AG08395 (cell line): ENCODE data around the gene RAD51AP1.
A peak's percentile ranks its signal among the peaks of the same experiment; 100 is the strongest.

Experiments used
- DNase-seq: peaks from one replicate; pipeline ENCODE4 v3.0.0; 2012; ENCODE audit warnings: mixed read lengths, low spot score

Gene RAD51AP1

DNA sequence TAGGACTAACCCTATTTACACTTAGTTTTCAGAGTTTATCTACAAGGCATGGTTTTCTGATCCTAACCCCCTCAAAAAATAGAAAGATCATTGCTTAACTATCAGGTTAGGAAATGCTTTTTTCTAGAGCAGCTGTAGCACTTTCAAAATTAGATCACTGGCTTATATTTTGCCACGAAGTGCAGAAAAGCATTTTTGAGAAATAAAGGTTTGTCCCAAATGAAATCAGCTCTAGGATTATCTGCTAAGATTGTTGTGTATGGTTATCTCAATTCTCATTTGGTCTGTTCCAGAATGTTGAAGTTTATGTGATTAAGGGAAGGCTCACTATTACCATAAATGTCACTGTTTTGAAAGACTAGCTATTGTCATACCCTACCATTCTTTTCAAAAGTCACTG, 13.5 kb downstream of the RAD51AP1 start:
- no peak for DNase-seq

DNA sequence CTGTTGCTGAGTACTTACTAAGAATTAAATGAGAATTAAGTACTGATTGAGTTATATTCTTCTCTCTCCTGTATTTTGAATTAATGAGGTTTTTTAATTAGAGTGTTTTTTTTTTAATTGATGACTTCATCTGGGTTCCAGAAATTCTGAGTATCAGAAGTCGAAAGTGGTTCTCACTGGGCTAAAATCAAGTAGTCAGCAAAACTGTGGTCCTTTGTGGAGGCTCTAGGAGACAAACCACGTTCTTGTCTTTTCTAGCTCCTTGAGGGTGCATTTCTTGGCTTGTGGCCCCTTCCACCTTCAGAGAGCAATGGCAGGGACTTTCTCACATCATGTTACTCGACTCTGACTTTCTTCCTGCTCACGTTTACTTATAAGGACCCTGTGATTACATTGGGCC, 15.3 kb downstream of the RAD51AP1 start:
- DNase-seq = no peak

DNA sequence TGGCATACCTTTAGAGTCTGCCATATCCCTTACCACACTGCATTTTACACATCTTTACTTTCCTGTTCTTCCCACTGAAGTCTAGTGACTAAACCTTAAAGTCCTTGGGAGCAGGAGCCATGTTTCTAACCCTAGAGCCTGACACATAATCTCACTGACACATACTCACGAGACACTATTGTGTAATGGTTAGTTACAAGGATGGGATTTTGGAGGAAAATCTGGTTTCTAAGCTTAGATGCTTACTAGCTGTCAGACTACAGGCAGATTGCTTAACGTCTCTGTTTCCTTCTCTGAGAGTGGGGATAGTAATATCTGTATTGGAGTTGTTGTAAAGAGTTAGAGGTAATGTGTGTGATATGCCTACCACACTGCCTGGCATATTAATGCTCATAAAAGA, 17.1 kb downstream of the RAD51AP1 start:
- DNase-seq = no peak

DNA sequence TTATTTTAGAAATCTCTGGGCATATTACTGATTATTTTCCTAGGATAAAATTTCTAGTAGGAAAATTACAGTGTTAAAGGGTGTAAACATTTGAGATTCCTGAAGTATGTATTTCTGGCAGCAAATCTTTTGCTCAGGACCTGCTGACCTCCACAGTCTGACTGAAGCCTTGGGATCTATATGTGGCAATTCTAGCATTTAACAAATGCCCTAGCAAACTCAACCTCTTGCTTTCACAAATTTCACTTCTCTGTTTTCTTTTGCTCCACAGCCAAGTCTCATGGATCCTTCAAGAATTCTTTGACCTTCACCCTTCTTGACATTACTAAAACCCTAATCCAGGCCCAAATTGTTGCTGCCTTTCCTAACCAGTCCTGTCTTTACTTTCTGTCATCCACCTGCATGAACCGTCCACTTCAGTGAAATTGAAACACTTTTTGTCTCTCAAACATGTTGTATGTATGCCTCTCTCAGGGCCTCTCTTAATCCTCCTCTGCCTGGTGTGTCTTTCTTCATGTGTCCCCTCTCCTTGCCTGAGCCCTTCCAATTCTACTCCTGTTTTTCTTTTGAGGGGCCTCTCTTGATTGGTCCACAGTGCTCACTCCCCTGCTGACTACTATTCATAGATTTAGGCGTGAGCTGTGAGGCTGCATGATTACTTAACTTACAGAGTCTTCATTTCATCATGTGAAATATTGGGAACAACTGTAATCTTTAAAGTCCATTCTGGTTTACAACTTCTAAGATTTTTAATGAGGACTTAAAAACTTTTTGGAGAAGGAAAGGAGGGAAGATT, 18.2 kb downstream of the RAD51AP1 start:
- no peak for DNase-seq

DNA sequence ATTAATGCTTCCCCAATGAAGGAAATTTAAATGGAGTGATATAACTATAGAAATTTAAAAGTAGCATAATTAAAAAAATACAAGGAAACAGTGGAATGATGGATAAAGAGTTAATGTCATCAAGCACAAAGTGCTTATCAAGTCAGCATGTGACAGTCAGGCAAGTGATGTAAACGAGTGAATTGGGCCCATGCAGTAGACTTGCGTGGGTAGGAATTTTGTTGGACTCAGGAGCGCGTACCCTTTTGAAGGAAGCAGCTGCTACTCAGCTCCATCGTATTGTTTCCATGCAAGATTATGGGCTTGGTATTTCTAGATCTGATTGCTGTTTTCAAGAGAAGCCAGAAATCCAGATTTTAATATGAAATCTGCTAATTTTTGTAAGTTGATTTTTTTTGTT, 18.9 kb downstream of the RAD51AP1 start:
- DNase-seq = no peak

DNA sequence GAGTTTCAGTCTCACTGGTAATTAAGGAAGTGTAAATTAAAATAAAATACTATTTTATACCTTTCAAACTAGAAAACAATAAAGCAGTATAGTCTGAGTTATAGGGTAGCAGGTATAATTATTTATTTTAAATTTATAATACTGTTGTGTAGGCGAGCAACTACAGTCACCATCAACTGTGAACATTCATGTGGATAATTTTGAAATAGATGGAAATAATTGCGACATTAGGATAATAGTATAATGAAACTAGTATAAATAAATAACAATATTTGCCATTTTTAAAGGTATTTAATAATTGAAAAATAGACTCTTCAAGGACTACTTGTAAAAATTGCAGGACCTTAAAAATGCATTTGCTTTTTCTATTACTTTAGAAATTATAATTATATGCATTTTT, 19.5 kb downstream of the RAD51AP1 start:
- DNase-seq = no peak

DNA sequence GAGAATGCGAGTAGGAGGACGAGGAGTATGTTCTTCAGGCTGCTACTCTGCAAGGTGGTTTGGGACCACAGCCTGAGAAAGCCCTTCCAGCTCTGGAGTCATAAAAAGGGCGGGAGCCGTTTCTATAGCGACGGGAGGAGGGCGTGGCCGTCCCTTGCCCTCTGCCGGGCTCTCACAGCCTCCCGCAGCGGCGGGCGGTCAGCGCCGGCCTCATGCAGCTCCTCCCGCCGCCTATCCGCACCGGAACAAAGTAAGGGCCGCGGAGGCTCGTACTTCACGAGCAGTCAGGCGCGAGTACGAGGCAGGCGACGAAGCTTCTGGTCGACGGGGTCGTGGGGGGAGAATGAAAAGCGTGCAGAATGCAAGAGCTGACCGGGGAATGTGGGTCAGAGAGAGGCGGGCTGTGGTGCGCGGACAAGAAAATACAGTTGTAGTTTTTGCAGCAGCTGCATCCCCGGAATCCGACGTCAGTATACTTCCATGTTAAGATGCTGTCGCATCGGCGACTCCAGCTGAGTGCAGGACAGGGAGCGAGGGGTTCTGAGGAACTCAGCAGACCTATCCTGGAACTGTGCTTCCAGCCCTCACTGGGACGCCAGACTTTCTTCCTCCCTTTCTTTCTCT, 23.5 kb downstream of the RAD51AP1 start, which contains the start of gene DYRK4:
TSS of gene DYRK4 (plus strand) at position 175 of the 624 bp plus-strand sequence. CDS start at position 213, 38 bp downstream.
- DNase-seq = peak; percentile 82

DNA sequence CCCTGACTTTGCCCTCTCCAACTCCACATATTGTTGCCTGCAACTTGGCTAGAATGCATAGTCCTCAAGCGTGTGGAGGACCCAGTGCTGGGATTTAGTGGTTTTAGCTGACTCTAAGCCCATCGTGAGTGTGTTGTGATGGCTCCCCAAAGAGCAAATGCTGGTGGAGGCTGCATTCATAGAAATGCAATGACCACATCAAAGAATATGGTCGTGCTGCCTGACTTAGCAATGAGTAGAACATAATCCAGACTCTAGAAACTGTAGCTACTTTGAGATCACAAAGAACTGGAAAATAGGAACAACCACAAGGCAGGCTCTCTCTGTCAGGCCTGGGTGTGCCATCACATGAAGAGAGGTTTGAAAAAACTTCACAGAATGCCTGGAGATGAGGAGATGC, 24.6 kb downstream of the RAD51AP1 start:
- no peak for DNase-seq

DNA sequence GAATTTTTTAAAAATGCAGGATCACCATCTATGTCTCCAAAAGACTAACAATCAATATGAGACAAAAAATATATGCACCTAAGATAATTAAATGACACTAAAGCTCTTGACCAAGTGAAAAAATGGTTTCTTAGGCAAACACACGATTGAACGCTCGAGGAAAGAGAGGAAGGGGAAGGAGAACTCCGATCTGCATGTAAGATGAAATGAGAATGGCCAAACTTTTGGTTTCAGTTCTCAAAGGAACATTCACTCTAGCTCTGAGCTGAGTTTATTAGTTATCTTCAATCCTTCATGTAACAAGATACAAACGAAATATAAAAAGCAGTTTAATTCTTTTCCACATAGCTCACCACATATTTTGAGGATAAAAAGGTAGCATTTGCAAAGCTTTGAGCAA, 26.1 kb downstream of the RAD51AP1 start:
- no peak for DNase-seq

DNA sequence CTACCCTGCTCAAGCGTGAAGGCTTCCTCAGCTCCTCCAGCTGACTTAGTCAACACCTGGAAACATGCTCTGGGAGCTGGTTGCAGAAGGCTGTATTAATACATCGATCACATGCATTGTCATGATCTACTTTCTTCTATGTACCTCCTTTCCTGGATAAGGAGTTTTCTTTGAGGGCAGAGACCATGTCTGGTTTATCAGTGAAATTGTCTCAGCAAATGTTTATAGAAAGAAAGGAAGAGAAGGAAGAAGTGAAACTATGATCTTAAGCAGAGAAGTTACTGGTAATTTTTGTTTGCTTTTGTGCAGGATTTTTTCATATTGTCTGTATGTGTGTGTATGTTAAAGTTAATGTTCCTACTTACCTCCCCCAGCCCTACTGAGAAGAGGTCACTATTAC, 27.8 kb downstream of the RAD51AP1 start:
- DNase-seq = no peak

DNA sequence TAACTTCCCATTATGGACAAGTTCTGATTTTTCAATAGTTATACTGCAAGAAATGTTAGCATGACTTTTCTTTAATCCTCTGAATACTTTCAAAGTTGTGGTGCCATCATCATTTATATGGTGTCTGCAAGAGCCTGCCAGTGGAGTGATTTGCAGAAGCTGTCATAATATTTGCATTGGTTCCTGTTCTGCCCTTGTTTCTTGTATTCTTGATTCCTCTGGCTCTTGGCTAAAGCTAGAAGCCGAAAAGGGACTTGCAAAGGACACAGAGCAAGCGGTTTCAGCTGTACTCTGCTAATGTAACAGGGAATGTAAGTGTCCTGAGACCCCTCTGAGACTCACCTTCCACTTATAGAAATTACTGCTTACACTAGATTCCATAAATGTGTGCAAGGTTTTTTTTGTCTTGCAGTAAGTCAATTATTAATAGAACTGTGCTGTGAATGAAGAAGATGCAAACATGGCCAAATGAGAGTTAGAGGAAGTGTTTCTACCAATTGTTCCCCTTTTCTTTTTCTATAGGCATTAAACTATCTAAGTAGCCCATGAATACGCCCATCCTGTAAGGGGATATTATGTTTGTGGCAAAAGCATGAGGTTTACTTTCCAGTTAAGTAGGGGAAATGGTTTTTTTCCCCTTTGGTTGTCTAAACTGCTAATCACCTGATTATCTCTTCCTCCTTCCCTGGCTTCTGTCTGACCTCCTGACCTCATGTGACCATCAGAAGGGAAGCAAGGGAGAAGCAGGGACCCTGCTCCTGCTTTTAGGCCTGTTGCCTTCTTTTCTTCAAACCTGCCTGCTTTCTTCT, 28.6 kb downstream of the RAD51AP1 start:
- no peak for DNase-seq

DNA sequence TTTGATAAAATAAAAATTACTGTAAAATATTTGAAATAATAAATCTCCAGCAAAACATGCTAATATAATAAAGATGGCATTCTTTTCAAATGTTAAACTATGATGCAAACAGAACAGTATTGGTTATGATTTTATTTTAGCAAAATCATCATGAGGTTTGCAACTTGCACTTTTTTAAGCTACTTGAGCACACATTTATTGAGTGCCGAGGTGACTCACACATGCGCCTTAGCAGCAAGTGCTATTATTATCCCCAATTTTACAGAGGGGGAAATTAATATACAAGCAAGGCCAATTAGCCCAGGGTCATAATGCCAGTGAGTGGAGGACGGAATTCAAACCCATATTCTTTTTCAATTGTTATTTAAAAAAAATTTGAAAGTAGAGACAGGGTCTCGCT, 30.6 kb downstream of the RAD51AP1 start:
- no peak for DNase-seq

DNA sequence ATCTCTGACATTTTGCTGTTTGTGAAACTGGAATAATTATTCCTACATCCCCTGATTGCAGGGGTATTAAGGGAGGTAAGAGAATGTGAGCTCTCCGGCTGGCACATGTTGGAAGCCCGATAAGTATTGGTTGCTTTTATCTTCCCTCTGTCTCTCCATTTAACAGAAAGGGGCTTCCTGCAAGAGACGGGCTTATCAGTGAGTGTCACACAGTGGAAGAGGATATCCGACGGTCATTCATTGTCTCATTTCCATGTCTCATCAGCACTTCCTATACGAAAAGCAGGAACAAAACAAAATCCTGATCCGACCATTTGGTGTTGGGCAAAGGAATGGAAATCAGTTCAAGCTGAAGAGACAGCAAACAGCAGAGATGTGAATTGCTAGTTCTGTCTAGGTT, 34.0 kb downstream of the RAD51AP1 start:
- no peak for DNase-seq

DNA sequence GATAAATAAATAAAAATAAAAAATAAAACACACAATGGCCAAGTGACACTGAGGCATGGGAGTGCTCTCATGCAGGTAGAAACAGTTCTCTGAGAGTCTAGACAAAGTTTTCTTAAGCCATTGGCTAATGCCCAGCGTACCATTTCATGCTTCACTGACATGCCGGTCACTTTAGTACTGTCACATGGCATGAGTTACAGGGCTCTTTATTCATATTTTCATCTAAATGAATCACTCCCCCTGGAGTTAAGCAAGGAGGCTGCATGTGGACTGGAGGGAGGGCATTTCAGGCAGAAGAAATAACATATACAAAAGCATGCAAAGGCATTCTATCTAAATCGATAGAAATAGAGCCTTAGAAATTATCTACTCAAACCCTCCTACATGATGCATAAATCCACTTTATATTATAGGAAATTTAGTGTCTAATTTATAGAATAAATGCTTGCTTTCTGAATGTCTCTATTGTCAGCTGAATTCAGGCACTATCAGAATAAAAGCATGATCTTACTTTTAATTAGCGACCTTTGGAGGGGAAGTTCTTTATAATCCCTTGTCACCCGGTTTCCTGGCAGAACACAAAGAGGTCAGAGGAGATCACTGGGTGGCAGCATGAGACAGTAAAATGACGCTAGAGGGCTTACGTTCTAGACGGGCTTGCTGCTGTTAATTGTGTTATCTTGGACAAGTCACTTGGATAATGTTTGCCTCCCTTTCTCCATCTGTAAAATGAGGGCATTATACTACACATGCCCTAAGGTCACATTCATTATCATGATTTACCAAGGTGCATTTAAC, 40.8 kb downstream of the RAD51AP1 start:
- DNase-seq = peak; percentile 14

DNA sequence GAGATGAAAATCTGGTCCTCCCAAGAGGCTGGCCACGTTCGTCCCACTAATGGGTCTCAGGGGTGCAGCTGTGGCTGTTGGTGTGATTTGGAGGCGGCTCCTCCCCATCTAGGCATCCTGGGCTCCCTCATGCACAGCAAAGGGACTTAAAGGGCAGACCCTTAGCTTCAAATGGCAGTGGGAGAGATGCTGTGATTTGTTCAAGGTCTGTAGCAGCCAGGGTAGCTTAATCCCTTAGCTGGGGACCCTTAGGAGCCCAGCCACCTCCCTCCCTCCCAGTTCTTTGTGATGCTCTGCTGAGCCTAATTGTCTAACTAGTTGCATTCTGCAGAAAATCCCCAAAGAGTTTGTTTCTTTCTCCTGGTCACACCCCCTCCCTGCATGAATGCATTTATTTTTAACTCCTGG, 41.6 kb downstream of the RAD51AP1 start:
- DNase-seq = no peak

DNA sequence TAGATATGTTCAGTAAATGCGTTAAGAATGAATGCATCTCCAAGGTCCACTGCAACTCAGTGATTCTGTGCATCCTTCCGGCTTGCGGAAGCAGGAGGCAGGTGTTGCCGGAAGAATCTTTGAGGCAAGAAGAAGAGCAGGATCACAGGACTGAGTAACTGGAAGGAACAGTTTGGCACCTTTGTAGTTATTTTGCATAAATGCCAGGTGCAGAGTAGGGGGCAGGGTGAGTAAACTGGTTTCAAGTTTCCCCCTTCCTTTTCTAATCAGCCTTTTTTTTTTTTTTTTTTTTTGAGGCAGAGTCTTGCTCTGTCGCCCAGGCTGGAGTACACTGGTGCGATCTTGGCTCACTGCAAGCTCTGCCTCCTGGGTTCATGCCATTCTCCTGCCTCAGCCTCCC, 45.6 kb downstream of the RAD51AP1 start:
- DNase-seq = no peak

DNA sequence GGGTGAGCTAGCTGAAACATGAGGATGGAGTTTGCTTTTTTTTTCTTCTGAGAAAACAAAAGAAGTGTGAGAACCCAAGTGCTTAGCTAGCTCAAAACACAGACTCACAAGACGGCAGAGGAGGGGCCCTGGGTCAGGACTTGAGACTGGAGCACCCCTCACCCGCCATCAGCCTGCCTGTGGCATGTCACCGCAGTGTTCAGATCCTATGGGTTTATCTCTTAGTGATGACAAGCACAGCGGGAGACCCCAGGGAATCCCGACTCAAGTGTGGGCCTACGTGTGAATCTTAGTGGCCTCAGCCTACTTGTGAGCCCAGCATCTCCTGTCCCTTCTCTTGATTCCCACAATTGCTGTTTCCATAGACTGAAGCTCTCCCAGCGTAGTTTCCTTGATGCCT, 46.2 kb downstream of the RAD51AP1 start:
- DNase-seq = no peak

DNA sequence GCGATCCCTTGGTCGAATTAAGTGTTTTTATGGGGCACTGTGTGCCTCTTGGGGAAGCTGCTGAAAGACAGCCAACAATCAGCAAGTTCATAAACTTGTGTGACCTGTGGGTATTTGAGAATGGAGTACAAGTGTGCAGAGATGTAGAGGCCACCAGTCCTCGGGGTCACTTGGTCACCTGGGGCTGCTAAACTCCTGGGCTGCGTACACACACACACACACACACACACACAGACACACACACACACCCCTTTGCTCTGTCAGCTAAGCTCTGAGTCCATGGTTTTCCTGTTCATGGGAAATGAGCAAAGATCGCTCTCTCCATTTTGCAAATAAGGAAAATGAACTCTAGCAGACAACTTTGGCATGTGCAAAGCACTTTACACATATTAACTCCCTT, 47.8 kb downstream of the RAD51AP1 start:
- no peak for DNase-seq

DNA sequence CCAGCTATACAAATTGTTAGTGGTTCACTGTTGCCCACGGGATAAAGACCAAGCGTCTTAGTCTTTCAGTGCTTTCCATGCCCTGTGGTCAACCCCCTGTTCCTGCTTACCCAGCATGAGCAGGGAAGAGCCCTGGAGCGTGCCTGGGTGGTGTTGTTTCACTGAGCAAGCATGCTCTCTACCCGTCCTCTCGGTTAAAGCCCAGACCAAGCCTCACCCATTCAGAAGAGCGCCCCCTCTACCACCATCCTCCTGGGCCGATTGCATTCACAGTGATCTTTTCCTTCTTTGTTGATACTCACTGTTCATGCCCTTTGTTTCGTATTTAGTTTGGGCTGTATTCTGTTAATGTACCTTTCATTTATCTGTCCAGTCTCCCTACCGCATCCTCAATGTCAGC, 48.4 kb downstream of the RAD51AP1 start:
- DNase-seq = no peak

DNA sequence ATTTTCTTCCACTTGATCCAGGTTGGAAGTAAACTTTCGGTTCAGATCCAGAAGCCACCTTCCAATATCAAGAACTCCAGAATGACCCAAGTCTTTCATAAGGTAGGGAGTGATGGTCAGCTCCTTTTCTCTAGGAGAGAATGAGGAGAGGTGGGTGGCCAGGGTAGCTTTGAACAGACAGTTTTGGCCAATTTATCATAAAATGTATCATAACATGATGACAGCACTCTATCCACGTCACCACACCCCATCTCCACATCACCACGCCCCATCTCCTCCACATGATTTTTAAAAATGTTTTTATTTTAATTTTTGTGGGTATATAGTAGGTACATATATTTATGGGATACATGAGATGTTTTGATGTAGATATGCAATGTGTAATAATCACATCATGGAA, 50.2 kb downstream of the RAD51AP1 start:
- DNase-seq = no peak

DNA sequence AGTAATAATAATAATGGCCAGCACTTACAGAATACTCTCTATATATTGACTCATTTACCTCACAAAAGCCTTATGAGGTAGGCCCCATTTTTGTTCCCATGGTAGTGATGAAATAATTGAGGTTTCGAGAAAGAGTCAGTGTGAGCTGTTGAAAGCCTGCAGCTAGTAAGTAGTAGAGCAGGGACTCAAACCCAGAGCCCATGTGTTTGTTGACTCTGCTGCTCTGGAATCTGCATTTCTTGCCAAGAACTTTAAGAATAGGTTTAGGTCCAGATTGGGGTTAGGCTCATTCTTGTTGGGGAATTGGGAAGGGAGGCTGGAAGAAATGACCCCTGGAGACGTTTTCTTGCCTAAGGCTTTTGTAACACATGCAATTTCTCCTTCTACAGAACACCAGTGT, 51.3 kb downstream of the RAD51AP1 start:
- DNase-seq = peak; percentile 7

DNA sequence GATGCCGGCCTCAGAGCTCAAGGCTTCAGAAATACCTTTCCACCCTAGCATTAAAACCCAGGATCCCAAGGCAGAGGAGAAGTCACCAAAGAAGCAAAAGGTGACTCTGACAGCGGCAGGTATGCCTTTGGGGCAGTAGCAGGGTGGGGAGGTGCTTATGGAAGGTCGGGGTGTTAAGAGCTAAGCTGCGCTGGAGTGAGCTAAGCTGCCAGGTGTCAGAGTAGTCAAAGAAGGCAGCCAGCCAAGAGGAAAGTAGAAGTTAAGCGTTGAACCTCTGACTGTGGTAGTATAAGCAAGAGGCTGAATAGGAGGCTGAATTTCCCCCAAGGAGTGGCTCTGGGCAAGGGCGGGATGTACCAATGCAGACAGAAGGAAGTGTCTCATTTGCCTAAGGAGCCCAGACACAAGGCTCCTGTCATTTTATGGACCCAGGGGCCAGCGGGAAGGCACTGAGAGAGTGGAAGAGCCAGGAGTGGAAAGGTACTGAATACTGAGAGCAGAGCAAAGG, 52.5 kb downstream of the RAD51AP1 start:
- no peak for DNase-seq
